ENCODE data around the gene HTR1E.
"Not testable (repeated sequence)": the region's sequence is repeated elsewhere in the genome, so short reads cannot be mapped to it uniquely, and the experiment has no call there.

The HTR1E gene

DNA sequence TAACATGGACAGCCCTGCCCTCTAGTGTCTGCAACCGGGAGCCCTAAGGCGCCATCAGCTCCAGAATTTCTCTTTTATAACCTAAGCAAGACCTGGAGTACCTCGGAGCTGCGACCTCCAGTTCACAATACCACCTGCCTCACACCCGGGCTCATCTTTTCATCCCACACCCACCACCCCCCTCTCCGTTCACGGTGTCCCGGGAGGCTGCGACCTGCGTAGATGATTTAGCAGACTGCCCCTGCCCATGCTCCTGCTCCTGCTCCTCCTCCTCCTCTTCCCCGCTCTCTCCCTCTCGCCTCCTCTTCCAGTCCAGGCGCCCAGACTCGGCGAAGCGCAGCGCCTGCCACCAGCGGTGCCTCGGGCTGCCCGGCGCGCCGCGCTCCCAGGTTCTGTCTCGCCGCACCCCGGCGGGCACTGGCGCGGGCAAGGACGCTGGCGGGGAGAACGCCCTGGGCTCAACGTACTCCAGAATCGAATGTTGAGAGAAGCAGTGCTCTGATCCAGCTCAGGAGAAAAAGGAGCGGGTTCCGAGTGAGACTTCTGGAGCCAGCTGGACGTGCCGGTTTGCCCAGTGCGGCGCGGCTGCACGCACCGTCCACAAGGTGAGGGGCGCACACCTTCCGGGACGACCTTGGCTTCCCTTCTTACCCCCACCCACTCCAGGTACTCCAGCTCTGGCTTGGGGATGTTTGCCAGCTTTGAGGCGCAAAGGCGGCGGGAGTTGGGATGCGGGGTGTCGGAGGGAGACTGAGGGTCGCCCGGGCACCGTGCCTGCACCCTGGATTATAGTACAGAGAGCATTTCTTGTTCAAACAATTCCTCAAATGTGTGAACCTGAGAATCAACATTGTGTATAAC is at the start of gene HTR1E:
Gene HTR1E, plus strand, starts transcription at position 310 of the 861 bp plus-strand sequence. CDS start 77,807 bp downstream, outside the sequence.
- Mint-ChIP-seq H3K4me3 (no peak within 1 kb of the TSS), H3K27me3 (peaks cover 33% of the 10 kb centered on the region), H3K9me3 (no peaks in the 10 kb centered on the region), H3K27ac (no peak within 1 kb of the TSS), H3K36me3 (ENCODE audit: low read depth) (no peaks in the 10 kb centered on the region), H3K4me1 (ENCODE audit: low read depth) (no peaks in the 10 kb centered on the region)
- intact Hi-C loops (cut with micrococcal nuclease), result no loop called here

- H3K4me3 Mint-ChIP-seq, result no peak overlapping the region
- H3K9me3 Mint-ChIP-seq, result peaks cover 57% of the 10 kb centered on the region
- no peaks in the 10 kb centered on the region for H3K4me1 Mint-ChIP-seq (ENCODE audit: low read depth)
- H3K27ac Mint-ChIP-seq, result no peak overlapping the region
- H3K36me3 Mint-ChIP-seq (ENCODE audit: low read depth), result no peaks in the 10 kb centered on the region
- H3K27me3 Mint-ChIP-seq, result no peaks in the 10 kb centered on the region
- intact Hi-C loops (cut with micrococcal nuclease), result no loop called here
Measured at GRCh38 chr6:86888301-86888700, 49.0 kb upstream of the HTR1E start.

GRCh38 chr6:86897265-86897664 is 40.1 kb upstream of the HTR1E start:
- intact Hi-C loops (cut with micrococcal nuclease); H3K36me3 Mint-ChIP-seq (ENCODE audit: low read depth); H3K27me3 Mint-ChIP-seq; H3K4me1 Mint-ChIP-seq (ENCODE audit: low read depth); H3K4me3 Mint-ChIP-seq; H3K27ac Mint-ChIP-seq: not testable (repeated sequence)
- peaks cover 46% of the 10 kb centered on the region for H3K9me3 Mint-ChIP-seq

GRCh38 chr6:86913795-86914194 is 23.5 kb upstream of the HTR1E start:
- no peaks in the 10 kb centered on the region for H3K36me3 Mint-ChIP-seq (ENCODE audit: low read depth)
- H3K27ac Mint-ChIP-seq, result no peak overlapping the region
- no peaks in the 10 kb centered on the region for H3K27me3 Mint-ChIP-seq

DNA sequence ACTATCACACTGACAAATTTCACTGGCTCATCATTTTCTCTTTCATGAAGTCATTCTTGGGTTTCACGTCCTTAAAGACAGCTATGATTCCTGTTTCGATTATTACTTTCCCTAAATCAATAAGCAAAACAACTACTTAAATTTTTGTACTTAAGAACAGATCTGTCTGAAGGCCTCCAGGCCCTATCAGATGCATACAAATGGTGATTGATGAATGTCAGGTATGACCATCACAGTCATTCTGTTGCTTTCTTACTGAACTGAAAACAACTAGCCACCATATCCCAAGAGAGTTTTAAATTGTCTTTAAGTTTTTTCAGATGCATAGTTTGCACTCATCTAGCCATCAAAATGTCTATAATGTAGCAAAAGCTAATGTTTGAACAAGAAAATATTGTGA is 20.9 kb upstream of the HTR1E start:
- no peaks in the 10 kb centered on the region for H3K27me3 Mint-ChIP-seq
- H3K9me3 Mint-ChIP-seq, result no peaks in the 10 kb centered on the region
- intact Hi-C loops (cut with micrococcal nuclease), result no loop called here
- no peaks in the 10 kb centered on the region for H3K36me3 Mint-ChIP-seq (ENCODE audit: low read depth)
- H3K27ac Mint-ChIP-seq, result no peak overlapping the region
- no peaks in the 10 kb centered on the region for H3K4me1 Mint-ChIP-seq (ENCODE audit: low read depth)
- no peak overlapping the region for H3K4me3 Mint-ChIP-seq

More at GRCh38 chr6:86913795-86914194, 23.5 kb upstream of the HTR1E start:
- H3K4me1 Mint-ChIP-seq (ENCODE audit: low read depth), result no peaks in the 10 kb centered on the region
- H3K9me3 Mint-ChIP-seq, result no peaks in the 10 kb centered on the region
- H3K4me3 Mint-ChIP-seq, result no peak overlapping the region
- intact Hi-C loops (cut with micrococcal nuclease), result no loop called here

DNA sequence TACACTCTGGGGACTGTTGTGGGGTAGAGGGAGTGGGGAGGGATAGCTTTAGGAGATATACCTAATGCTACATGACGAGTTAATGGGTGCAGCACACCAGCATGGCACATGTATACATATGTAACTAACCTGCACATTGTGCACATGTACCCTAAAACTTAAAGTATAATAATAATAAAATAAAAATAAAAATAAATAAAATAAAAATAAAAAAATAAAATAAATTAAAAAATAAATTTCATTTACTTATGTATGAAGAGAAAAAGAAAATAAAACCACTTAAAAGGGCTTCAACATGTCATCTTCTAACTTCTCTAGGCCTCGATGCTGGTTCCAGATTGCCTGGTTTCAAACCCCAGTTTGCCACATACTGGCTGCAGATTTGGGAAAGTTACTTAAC is 10.2 kb upstream of the HTR1E start:
- H3K27ac Mint-ChIP-seq; H3K36me3 Mint-ChIP-seq (ENCODE audit: low read depth); H3K4me1 Mint-ChIP-seq (ENCODE audit: low read depth); H3K9me3 Mint-ChIP-seq; H3K27me3 Mint-ChIP-seq; H3K4me3 Mint-ChIP-seq; intact Hi-C loops (cut with micrococcal nuclease): not testable (repeated sequence)

- H3K4me3 Mint-ChIP-seq; intact Hi-C loops (cut with micrococcal nuclease); H3K27me3 Mint-ChIP-seq; H3K27ac Mint-ChIP-seq; H3K36me3 Mint-ChIP-seq (ENCODE audit: low read depth); H3K9me3 Mint-ChIP-seq; H3K4me1 Mint-ChIP-seq (ENCODE audit: low read depth): not testable (repeated sequence)
Measured at GRCh38 chr6:86927859-86928258, 9.5 kb upstream of the HTR1E start.

GRCh38 chr6:86934365-86934764 is 3.0 kb upstream of the HTR1E start:
- Mint-ChIP-seq H3K27me3 (peaks cover 30% of the 10 kb centered on the region), H3K4me3 (no peak overlapping the region), H3K9me3 (no peaks in the 10 kb centered on the region), H3K36me3 (ENCODE audit: low read depth) (no peaks in the 10 kb centered on the region), H3K4me1 (ENCODE audit: low read depth) (no peaks in the 10 kb centered on the region), H3K27ac (no peak overlapping the region)
- intact Hi-C loops (cut with micrococcal nuclease), result no loop called here

DNA sequence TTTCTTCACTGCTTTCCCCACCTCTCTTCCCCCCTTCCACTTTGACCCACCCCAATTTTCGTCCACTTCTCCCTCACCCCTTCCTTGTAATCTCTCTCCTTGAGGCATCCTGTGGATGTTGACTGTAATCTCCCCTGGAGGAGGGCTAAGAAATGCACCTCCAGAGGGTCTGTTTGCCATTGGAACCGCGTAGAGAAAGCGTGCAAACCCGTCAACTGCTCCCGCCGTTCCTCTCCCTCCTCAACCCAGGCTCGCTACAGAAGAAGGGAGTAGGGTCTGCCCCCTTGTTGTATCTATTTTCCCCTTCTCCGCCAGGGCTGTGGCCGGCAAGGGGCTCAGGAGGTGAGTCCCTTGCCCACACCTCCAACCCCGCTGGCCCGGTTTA is 502 bp upstream of the HTR1E start:
- Mint-ChIP-seq H3K27ac (no peak overlapping the region), H3K27me3 (peaks cover 33% of the 10 kb centered on the region), H3K4me3 (no peak overlapping the region), H3K9me3 (no peaks in the 10 kb centered on the region), H3K36me3 (ENCODE audit: low read depth) (no peaks in the 10 kb centered on the region), H3K4me1 (ENCODE audit: low read depth) (no peaks in the 10 kb centered on the region)
- intact Hi-C loops (cut with micrococcal nuclease), result no loop called here

DNA sequence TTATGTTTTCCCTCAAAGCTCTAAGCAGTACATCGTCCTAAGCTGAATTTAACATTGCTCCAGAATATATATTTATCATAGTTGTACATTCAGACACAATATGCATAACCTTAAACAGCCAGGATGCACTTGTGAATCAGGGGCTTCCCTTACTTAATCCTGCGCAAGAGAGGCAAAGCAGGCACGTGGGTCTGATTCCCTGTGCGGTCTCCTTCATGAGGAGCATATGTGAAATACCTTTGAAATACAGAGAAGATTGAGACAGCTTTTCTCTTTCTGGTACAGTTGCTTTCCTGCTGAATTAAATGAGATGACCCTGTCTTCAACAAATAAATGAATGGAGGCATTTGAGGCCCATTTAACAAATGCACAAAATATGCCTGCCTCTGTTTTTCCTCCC is 1.5 kb downstream of the HTR1E start:
- no peaks in the 10 kb centered on the region for H3K9me3 Mint-ChIP-seq
- H3K4me3 Mint-ChIP-seq, result no peak overlapping the region
- H3K4me1 Mint-ChIP-seq (ENCODE audit: low read depth), result no peaks in the 10 kb centered on the region
- H3K27me3 Mint-ChIP-seq, result peaks cover 33% of the 10 kb centered on the region
- intact Hi-C loops (cut with micrococcal nuclease), result no loop called here
- H3K36me3 Mint-ChIP-seq (ENCODE audit: low read depth), result no peaks in the 10 kb centered on the region
- H3K27ac Mint-ChIP-seq, result no peak overlapping the region

DNA sequence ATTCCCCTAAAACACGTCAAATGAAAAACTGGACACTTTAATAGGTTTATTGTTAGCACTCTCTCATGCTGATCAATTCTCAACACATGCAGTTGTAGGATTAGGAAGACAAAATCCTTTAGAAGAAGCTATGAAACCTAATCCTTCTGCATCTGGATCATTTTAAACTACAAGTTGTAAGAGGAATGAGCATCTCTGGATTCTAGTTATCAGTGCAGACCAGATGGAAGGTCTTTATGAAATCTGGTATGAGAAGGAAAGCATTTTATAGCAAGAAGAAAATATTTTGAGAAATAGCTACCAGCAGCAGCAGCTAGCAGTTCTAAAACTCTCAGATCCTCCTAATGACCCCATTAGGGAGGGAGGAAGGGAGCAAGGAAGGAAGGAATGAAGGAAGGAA is 4.1 kb downstream of the HTR1E start:
- Mint-ChIP-seq H3K27me3 (peaks cover 29% of the 10 kb centered on the region), H3K9me3 (no peaks in the 10 kb centered on the region), H3K4me1 (ENCODE audit: low read depth) (no peaks in the 10 kb centered on the region), H3K27ac (no peak overlapping the region), H3K36me3 (ENCODE audit: low read depth) (no peaks in the 10 kb centered on the region), H3K4me3 (no peak overlapping the region)
- intact Hi-C loops (cut with micrococcal nuclease), result no loop called here

DNA sequence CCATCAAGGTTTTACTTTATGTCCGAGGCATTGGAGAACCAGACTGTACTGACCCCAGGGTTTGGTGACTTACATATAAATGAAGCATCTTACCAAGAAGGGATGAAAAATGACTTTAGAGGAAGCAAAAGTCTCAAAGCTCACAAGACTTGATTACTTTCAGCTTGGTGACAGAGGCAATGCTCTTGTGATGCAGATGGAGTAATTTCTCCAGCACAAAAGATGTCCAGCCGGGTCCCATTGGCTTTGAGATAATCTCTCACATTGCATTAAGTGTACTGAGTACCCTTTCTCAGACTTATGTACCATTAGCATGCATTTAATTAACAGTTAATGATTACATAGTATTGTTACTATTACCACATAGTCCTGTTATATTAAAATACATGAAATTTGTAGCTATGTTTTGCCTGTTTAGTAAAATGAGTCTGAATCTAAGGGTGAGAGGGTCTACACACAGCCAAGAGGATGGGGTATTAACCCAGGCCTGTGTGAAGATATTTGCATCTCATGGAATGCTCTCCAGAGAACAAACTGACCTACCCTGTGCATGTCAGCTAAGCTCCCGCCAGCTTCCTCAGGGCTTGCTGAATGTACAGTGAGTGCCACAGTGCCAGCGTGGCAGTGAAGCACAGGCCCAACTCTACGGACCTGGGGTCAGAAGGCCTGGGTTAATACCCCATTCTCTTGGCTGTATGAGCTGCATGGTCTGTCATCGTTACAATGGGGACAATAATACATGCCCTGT is 5.6 kb downstream of the HTR1E start:
- intact Hi-C loops (cut with micrococcal nuclease), result no loop called here
- Mint-ChIP-seq H3K27me3 (peaks cover 14% of the 10 kb centered on the region), H3K4me3 (no peak overlapping the region), H3K36me3 (ENCODE audit: low read depth) (no peaks in the 10 kb centered on the region), H3K4me1 (ENCODE audit: low read depth) (no peaks in the 10 kb centered on the region), H3K9me3 (no peaks in the 10 kb centered on the region), H3K27ac (no peak overlapping the region)

- Mint-ChIP-seq H3K36me3 (ENCODE audit: low read depth) (no peaks in the 10 kb centered on the region), H3K4me1 (ENCODE audit: low read depth) (no peaks in the 10 kb centered on the region), H3K9me3 (no peaks in the 10 kb centered on the region), H3K4me3 (no peak overlapping the region), H3K27ac (no peak overlapping the region), H3K27me3 (peaks cover 5% of the 10 kb centered on the region)
- intact Hi-C loops (cut with micrococcal nuclease), result no loop called here
Measured at GRCh38 chr6:86943819-86944407, 6.6 kb downstream of the HTR1E start.

GRCh38 chr6:86949771-86950170 is 12.4 kb downstream of the HTR1E start:
- no peak overlapping the region for H3K4me3 Mint-ChIP-seq
- H3K4me1 Mint-ChIP-seq (ENCODE audit: low read depth), result no peaks in the 10 kb centered on the region
- H3K27me3 Mint-ChIP-seq, result no peaks in the 10 kb centered on the region
- no peaks in the 10 kb centered on the region for H3K9me3 Mint-ChIP-seq
- H3K36me3 Mint-ChIP-seq (ENCODE audit: low read depth), result no peaks in the 10 kb centered on the region
- no peak overlapping the region for H3K27ac Mint-ChIP-seq
- intact Hi-C loops (cut with micrococcal nuclease), result no loop called here

Measured in dendritic cell treated with granulocyte-macrophage colony-stimulating factor and Interleukin-4, amounts not matched to agents 40 ng/mL and 50 ng/mL, for 4 days (primary cell).